Chondrocyte (in vitro differentiated cells): ENCODE results near the gene GAST. TPM values are rescaled to one million over a fixed set of nuclear protein-coding genes. Genes with fewer than 3 reads are reported as not detected.

Experiments used
- DNase-seq: peaks from one replicate; pipeline ENCODE4 v3.0.0; 2021; ENCODE audit warnings: mixed read lengths, low spot score
- H3K27ac Mint-ChIP-seq: one replicate; pipeline ENCODE4 v1.8.0; 2021; ENCODE audit warnings: mild to moderate bottlenecking, moderate library complexity, mixed read lengths; ENCODE audit not compliant: unreplicated experiment
- H3K27me3 Mint-ChIP-seq: 2 replicates; pipeline ENCODE4 v1.8.0; 2021; ENCODE audit warnings: low read depth, mixed read lengths
- H3K36me3 Mint-ChIP-seq: 2 replicates; pipeline ENCODE4 v1.8.0; 2021; ENCODE audit warnings: low read depth, mixed read lengths
- H3K4me1 Mint-ChIP-seq: 2 replicates; pipeline ENCODE4 v1.8.0; 2021; ENCODE audit warnings: low read depth, mild to moderate bottlenecking, mixed read lengths
- H3K4me3 Mint-ChIP-seq: one replicate; pipeline ENCODE4 v1.8.0; 2021; ENCODE audit warnings: mild to moderate bottlenecking, moderate library complexity, mixed read lengths; ENCODE audit not compliant: unreplicated experiment
- H3K9me3 Mint-ChIP-seq: 2 replicates; pipeline ENCODE4 v1.8.0; 2021; ENCODE audit warnings: low read depth, mixed read lengths
- total RNA-seq: library from RNA; stranded (reverse); gene quantifications from 3 replicates; pipeline ENCODE4 v1.2.1, GENCODE V29; 2021
- TF ChIP-seq, protein P1 (sequence below): fragments of 200-600 bp; sonication (generic); IDR thresholded peaks from 2 replicates; pipeline ENCODE4 v1.5.0; 2021; ENCODE audit warnings: antibody characterized with exemption, mild to moderate bottlenecking, moderate library complexity

Gene GAST
- total RNA-seq, 1 donor from 2014 or later = not detected

DNA sequence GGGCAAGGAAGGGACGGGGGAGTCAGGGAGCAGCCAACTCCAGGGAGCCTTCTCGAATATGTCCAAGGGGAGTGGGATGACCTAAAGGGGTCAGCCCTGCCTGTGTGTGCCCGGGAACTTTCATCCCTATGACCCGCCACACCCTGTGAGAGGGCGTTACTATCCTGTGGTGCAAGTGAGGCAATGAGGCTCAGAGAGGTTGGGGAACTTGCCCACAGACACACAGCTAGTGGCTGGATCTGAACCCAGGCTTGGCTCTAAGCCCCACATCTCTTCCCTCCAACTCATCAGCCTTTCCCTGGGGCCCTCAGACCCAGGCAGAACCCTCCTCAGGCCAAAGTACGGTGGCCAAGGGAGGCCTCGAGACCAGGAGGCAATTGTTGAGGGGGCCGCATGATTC is 51.2 kb downstream of the GAST start:
- Mint-ChIP-seq H3K4me1 (no peaks in the 10 kb centered on the region), H3K27ac (no peak overlapping the region), H3K27me3 (no peaks in the 10 kb centered on the region), H3K4me3 (no peak overlapping the region), H3K36me3 (peaks cover 15% of the 10 kb centered on the region), H3K9me3 (no peaks in the 10 kb centered on the region)
- TF ChIP-seq, protein P1, sequence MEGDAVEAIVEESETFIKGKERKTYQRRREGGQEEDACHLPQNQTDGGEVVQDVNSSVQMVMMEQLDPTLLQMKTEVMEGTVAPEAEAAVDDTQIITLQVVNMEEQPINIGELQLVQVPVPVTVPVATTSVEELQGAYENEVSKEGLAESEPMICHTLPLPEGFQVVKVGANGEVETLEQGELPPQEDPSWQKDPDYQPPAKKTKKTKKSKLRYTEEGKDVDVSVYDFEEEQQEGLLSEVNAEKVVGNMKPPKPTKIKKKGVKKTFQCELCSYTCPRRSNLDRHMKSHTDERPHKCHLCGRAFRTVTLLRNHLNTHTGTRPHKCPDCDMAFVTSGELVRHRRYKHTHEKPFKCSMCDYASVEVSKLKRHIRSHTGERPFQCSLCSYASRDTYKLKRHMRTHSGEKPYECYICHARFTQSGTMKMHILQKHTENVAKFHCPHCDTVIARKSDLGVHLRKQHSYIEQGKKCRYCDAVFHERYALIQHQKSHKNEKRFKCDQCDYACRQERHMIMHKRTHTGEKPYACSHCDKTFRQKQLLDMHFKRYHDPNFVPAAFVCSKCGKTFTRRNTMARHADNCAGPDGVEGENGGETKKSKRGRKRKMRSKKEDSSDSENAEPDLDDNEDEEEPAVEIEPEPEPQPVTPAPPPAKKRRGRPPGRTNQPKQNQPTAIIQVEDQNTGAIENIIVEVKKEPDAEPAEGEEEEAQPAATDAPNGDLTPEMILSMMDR = no peak
- no peak for DNase-seq

Other genes with a start within 250 kb of the GAST start
- gene KRT32, start 244.9 kb upstream of the GAST start, total RNA-seq = not detected in 3 replicates
- not detected in 3 replicates for gene KRT35, start 231.2 kb upstream of the GAST start, total RNA-seq
- gene KRT36, start 222.4 kb upstream of the GAST start, total RNA-seq = not detected in 3 replicates
- gene KRT13, start 206.7 kb upstream of the GAST start, total RNA-seq = not detected in 3 replicates
- not detected in 3 replicates for gene KRT15, start 193.4 kb upstream of the GAST start, total RNA-seq
- 1.3 to 1.7 TPM in 2 of 3 replicates, not detected in the other for gene KRT19, start 184.0 kb upstream of the GAST start, total RNA-seq
- not detected in 3 replicates for gene KRT9, start 140.3 kb upstream of the GAST start, total RNA-seq
- gene KRT14, start 125.4 kb upstream of the GAST start, total RNA-seq = 0.23 to 0.94 TPM (median 0.32 TPM) in 3 replicates
- gene KRT16, start 99.6 kb upstream of the GAST start, total RNA-seq = 3.9 to 5.9 TPM (median 5.5 TPM) in 3 replicates
- 183 to 261 TPM (median 258 TPM) in 3 replicates for gene KRT17, start 87.8 kb upstream of the GAST start, total RNA-seq
- 572 to 1,015 TPM (median 990 TPM) in 3 replicates for gene EIF1, start 23.4 kb upstream of the GAST start, total RNA-seq
- gene HAP1, start 22.3 kb downstream of the GAST start, total RNA-seq = not detected in 3 replicates
- 8.1 to 22.0 TPM (median 18.8 TPM) in 3 replicates for gene JUP, start 74.4 kb downstream of the GAST start, total RNA-seq
- 83.8 to 109 TPM (median 84.8 TPM) in 3 replicates for gene P3H4, start 99.6 kb downstream of the GAST start, total RNA-seq
- 557 to 584 TPM (median 567 TPM) in 3 replicates for gene FKBP10, start 100.7 kb downstream of the GAST start, total RNA-seq
- 39.8 to 52.4 TPM (median 47.8 TPM) in 3 replicates for gene NT5C3B, start 123.9 kb downstream of the GAST start, total RNA-seq
- gene KLHL10, start 125.5 kb downstream of the GAST start, total RNA-seq = 0.67 TPM in 1 of 3 replicates, not detected in the others
- gene KLHL11, start 153.1 kb downstream of the GAST start, total RNA-seq = 12.9 to 15.3 TPM (median 14.6 TPM) in 3 replicates
- 181 to 189 TPM (median 187 TPM) in 3 replicates for gene ACLY, start 206.6 kb downstream of the GAST start, total RNA-seq
- gene ODAD4, start 218.3 kb downstream of the GAST start, total RNA-seq = 0.70 to 0.99 TPM (median 0.77 TPM) in 3 replicates